ENCODE measurements around the gene OR10C1.
"Not testable (repeated sequence)": the region's sequence is repeated elsewhere in the genome, so short reads cannot be mapped to it uniquely, and the experiment has no call there.

Gene OR10C1

DNA sequence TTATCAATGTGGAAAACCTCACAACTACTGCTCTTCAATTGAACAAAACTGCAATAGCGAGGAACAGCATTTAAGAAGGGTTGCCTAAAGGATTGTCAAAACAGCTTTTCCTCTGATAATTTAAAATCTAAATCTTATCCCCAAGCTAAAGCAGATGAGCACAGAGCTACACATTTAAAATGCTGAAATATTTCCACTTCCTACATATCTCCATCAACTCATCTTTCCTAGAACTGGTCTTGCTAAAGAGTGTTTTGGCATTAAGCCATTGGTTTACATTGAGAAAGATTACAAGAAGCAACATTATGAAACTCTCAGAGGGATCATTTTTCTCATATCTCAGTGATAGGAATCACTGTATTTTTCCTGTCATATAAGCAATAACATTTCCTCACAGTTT is 3.6 kb downstream of the OR10C1 start:
- H3K4me3 Mint-ChIP-seq: no peak overlapping the region
- H3K4me1 Mint-ChIP-seq: no peaks in the 10 kb centered on the region
- DNase-seq: no peak
- TF ChIP-seq, protein P1, sequence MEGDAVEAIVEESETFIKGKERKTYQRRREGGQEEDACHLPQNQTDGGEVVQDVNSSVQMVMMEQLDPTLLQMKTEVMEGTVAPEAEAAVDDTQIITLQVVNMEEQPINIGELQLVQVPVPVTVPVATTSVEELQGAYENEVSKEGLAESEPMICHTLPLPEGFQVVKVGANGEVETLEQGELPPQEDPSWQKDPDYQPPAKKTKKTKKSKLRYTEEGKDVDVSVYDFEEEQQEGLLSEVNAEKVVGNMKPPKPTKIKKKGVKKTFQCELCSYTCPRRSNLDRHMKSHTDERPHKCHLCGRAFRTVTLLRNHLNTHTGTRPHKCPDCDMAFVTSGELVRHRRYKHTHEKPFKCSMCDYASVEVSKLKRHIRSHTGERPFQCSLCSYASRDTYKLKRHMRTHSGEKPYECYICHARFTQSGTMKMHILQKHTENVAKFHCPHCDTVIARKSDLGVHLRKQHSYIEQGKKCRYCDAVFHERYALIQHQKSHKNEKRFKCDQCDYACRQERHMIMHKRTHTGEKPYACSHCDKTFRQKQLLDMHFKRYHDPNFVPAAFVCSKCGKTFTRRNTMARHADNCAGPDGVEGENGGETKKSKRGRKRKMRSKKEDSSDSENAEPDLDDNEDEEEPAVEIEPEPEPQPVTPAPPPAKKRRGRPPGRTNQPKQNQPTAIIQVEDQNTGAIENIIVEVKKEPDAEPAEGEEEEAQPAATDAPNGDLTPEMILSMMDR (IDR thresholded peaks at IDR 0.05): no peak
- H3K36me3 Mint-ChIP-seq (ENCODE audit: low read depth): no peaks in the 10 kb centered on the region
- peaks cover 17% of the 10 kb centered on the region for H3K9me3 Mint-ChIP-seq
- H3K27ac Mint-ChIP-seq: no peak overlapping the region
- peaks cover 24% of the 10 kb centered on the region for H3K27me3 Mint-ChIP-seq (ENCODE audit: low read depth, poor library complexity)

DNA sequence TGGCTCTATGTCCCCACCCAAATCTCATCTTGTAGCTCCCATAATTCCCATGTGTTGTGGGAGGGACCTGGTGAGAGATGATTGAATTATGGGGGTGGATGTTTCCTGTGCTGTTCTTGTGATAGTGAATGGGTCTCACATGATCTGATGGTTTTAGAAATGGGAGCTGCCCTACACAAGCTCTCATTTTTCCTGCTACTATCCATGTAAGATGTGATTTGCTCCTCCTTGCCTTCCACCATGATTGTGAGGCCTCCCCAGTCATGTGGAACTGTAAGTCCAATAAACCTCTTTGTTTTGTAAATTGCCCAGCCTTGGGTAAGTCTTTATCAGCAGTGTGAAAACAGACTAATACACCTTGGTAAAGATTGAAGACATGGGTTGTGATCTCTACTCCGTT is 4.9 kb downstream of the OR10C1 start:
- H3K4me1 Mint-ChIP-seq; H3K27ac Mint-ChIP-seq; H3K4me3 Mint-ChIP-seq; DNase-seq; H3K36me3 Mint-ChIP-seq (ENCODE audit: low read depth): not testable (repeated sequence)
- H3K27me3 Mint-ChIP-seq (ENCODE audit: low read depth, poor library complexity): peaks cover 21% of the 10 kb centered on the region
- H3K9me3 Mint-ChIP-seq: peaks cover 17% of the 10 kb centered on the region

- peaks cover 9% of the 10 kb centered on the region for H3K27me3 Mint-ChIP-seq (ENCODE audit: low read depth, poor library complexity)
- no peak overlapping the region for H3K27ac Mint-ChIP-seq
- no peak overlapping the region for H3K4me3 Mint-ChIP-seq
- peaks cover 17% of the 10 kb centered on the region for H3K9me3 Mint-ChIP-seq
- no peak for DNase-seq
- TF ChIP-seq, protein P1 (IDR thresholded peaks at IDR 0.05): no peak
- H3K36me3 Mint-ChIP-seq (ENCODE audit: low read depth): no peaks in the 10 kb centered on the region
- no peaks in the 10 kb centered on the region for H3K4me1 Mint-ChIP-seq
Measured at GRCh38 chr6:29447670-29448069, 8.6 kb downstream of the OR10C1 start.

DNA sequence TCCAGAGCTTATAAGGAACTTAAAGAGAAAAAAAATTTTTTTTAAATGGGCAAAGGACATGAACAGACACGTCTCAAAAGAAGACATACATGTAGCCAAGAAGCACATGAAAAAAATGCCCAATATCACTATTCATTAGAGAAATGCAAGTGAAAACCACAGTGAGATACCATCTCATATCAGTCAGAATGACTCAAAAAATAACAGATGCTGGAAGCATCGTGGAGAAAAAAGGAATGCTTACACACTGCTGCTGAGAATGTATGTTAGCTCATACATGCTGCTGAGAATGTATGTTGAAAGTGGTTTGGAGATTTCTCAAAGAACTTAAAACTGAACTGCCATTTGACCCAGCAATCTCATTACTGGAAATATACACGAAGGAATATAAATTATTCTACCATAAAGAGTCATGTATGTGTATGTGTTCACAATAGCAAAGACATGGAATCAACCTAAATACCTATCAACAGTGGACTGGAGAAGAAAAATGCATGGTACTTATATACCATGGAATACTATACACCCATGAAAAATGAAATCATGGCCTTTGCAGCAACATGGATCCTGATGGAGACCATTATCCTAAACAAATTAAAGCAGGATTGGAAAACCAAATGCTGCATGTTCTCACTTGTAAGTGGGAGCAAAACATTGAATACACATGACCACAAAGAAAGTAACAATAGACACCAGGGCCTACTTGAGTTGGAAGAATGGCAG is 12.5 kb downstream of the OR10C1 start:
- peaks cover 3% of the 10 kb centered on the region for H3K27me3 Mint-ChIP-seq (ENCODE audit: low read depth, poor library complexity)
- no peak for DNase-seq
- H3K36me3 Mint-ChIP-seq (ENCODE audit: low read depth): no peaks in the 10 kb centered on the region
- H3K4me1 Mint-ChIP-seq: no peaks in the 10 kb centered on the region
- TF ChIP-seq, protein P1 (IDR thresholded peaks at IDR 0.05): no peak
- H3K4me3 Mint-ChIP-seq: no peak overlapping the region
- H3K27ac Mint-ChIP-seq: no peak overlapping the region
- H3K9me3 Mint-ChIP-seq: no peaks in the 10 kb centered on the region

- TF ChIP-seq, protein P1 (IDR thresholded peaks at IDR 0.05): no peak
- no peak within 1 kb of the TSS for H3K27ac Mint-ChIP-seq
- no peak for DNase-seq
- H3K4me3 Mint-ChIP-seq: no peak within 1 kb of the TSS
- no peaks in the 10 kb centered on the region for H3K36me3 Mint-ChIP-seq (ENCODE audit: low read depth)
- peaks cover 7% of the 10 kb centered on the region for H3K27me3 Mint-ChIP-seq (ENCODE audit: low read depth, poor library complexity)
- no peaks in the 10 kb centered on the region for H3K9me3 Mint-ChIP-seq
- no peaks in the 10 kb centered on the region for H3K4me1 Mint-ChIP-seq
Measured at GRCh38 chr6:29456971-29457370, 17.9 kb downstream of the OR10C1 start, which contains the start of the genes OR11A1 and OR2H1. OR11A1 (minus strand) TSS chr6:29457071; CDS start chr6:29427641, 29,430 bp downstream. OR2H1 (plus strand) TSS chr6:29457155; CDS start chr6:29461770, 4,615 bp downstream.

DNA sequence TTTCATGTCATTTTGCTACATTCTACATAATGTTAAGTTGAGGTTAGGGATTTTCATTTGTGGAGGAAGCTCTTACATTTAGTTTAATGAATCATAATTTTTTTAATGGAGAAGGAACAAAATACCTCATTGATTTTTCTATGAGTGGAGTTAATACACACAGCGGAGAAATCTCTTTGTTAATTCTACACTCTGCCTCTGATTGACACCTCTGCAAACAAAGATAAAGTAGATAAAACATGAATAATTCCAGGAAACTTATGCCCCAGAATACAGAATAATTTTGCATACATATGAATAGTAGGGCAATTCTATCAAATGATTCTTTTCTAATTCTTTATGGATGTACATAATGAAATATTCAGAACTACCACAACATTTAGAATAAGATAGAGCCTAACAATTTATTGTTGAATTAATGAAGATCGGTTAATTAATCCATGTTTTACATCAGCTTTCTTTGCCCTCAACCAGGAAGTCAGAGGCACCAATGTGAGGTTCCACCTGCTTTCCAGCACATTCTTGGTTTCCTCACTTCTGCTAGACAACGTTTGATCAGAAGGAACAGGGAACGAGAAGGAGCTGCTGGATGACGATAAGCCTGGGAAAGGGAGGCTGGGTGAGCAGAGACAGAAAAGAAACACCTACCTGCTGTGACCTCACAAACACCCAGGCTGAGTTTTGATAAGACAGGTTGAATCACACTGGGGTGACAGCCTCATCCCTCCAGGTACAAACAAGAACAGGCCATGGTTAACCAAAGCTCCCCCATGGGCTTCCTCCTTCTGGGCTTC is 22.1 kb downstream of the OR10C1 start:
- Mint-ChIP-seq H3K4me1 (no peaks in the 10 kb centered on the region), H3K27me3 (ENCODE audit: low read depth, poor library complexity) (peaks cover 12% of the 10 kb centered on the region), H3K9me3 (no peaks in the 10 kb centered on the region), H3K27ac (no peak overlapping the region), H3K4me3 (no peak overlapping the region), H3K36me3 (ENCODE audit: low read depth) (no peaks in the 10 kb centered on the region)
- no peak for DNase-seq
- TF ChIP-seq, protein P1 (IDR thresholded peaks at IDR 0.05): no peak
